DLD1 (cell line): ENCODE data around the gene PID1.
"Not testable (repeated sequence)": the region's sequence is repeated elsewhere in the genome, so short reads cannot be mapped to it uniquely, and the experiment has no call there.

Experiments used
- in situ Hi-C: cut with HindIII; loops from 2 replicates; pipeline ENCODE4 v1.10.0; 2017; ENCODE audit warnings: low sequenced_read_pairs

The PID1 gene

GRCh38 chr2:229084447-229084846 lies 186.6 kb downstream of the PID1 start:
- in situ Hi-C loops = no loop called here

DNA sequence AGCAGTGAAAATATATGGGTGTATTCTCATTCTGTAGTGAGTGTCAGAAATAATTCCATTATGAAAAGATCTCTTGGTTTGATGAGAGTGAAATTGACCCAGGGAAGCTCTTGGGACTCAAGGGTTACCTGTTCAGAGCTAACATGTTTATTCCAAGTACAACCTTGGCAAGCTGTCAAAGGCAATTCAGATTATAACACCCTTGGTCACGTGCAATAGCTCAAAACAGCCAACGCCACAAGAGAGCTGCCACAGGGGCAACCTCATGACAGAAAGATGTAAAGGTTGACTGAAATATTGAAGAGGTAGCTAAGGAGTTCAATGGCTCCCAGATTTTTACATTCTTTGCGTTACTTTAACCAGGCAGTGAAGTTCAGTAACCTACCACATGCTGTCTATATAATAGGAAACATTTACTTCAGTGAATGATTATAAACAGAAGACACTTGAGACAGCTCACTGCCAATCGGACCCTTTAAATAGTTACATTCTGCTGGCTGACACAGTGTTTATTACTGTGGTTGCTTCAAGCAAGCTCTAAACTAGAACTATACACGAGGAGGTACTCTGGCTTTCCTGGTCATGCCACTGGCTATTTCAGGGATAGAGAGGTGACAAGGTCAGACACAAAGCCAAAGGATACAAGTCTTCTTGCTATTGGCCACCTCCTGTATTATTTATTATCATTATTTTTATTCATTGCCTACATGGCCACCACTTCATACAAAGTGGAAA lies 187.3 kb downstream of the PID1 start:
- in situ Hi-C loops = no loop called here

DNA sequence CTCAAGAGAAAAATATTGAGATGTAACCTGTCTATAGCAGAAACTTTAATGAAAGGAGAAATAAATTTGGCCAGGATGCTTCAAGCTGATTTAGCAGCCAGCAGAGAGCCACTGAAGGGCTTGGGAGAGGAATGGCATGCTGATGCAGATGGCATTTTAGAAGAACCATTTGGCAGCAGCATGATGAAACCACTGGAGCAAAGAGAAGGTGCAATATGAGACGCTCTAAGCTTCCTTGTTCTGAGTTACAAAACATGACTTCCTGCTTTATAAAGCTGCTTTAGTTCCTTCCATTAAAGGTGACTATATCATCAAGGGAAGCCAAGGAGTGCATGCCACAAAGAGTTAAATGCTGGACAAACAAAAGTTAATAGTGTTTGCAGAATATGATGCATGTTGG lies 189.7 kb downstream of the PID1 start:
- in situ Hi-C loops = no loop called here

GRCh38 chr2:229080172-229080571 lies 190.9 kb downstream of the PID1 start:
- in situ Hi-C loops = no loop called here

DNA sequence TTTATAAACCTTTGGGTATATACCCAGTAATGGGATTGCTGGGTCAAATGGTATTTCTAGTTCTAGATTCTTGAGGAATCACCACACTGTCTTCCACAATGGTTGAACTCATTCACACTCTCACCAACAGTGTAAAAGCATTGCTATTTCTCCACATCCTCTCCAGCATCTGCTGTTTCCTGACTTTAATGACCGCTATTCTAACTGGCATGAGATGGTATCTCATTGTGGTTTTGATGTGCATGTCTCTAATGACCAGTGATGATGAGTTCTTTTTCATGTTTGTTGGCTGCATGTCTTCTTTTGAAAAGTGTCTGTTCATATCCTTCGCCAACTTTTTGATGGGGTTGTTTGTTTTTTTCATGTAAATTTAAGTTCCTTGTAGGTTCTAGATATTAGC lies 194.2 kb downstream of the PID1 start:
- in situ Hi-C loops = not testable (repeated sequence)

GRCh38 chr2:229073935-229074334 lies 197.2 kb downstream of the PID1 start:
- in situ Hi-C loops = no loop called here

DNA sequence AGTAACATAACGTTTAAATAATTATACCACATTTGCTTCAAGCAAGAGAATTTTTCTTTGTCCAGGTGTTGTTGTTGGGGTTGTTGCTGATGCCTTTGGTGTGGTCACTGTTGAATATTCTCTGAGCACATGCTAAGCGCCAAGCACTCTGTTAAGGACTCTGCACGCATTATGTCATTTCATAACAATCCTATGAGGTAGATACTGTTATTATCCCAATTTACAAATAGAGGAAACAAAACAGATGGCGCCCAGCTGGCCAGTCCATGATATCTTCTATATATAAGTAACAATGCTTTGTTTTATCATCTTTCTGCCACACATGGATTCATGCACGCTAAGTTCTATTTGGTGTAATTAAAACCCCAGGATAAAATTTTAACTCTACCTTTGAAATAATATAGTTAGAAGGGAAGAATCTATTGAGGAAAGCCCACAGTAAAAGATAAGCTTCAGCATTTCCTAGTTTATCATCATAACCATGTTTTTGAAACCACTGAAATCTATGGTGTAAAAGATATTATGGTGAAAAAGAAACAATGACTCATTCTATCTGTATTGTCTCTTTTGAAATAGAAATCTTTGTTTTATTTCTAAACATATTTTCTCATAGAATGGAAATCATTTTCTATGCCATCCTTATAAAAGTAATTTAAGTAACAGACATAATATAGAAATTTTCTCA lies 199.7 kb downstream of the PID1 start:
- in situ Hi-C loops = no loop called here

DNA sequence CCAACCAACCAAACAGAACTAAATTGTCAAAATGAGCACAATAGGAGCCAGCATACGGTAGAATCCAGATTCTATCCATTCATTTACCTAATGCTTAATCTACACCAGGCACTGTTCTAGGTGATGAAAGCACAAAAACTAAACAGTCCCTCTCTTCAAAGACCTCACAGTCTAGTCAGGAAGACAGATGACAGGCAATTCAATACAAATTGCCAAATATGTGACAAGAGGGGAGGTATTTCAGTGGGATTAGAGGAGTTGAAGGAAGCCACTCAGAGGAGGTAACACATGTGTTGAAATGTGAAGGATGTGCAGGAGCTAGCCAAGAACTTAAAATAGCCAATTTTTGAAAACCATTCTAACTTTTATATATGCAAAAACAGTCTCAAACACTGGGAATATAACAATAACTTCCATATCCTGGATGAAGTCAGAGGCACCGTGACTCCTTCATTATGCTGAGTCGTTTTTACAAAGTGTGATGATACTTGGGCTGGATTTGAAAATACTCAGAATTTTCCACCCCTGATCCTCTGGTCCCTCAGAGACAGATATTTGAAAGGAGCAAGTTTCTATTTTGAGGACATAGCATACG lies 204.9 kb downstream of the PID1 start:
- in situ Hi-C loops = no loop called here

DNA sequence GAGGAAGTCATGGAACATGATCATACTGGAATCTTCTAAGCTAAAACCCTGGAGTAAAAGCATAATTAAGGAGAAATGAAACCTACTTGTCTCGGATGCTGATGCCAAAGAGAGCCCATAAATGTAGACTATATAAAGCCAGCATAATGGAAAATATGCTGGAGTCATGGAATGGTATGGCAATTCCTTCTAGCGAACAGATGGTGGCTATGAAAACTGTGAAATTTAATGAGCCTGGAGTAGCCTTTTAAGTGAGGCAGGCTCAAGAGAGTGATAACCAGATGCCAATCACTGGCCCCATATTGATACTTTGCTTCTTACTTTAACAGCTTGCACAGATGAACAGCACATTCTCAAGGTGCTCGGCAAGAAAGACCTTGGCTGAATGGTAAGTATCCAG lies 206.3 kb downstream of the PID1 start:
- in situ Hi-C loops = no loop called here

DNA sequence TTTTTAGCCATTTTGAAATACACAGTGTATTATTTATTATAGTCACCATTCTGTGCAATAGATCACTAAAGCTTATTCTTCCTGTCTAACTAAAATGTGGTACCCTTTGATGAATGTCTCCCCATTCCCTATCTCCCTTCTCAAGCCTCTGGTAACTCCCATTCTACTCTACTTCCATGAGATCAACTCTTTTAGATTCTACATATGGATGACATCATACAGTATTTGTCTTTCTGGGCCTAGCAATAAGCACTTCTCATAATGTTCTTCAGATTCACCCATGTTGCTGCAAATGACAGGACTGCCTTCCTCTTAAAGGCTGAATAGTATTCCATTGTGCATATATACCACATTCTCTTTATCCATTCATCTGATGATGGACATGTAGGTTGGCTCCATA lies 210.9 kb downstream of the PID1 start:
- in situ Hi-C loops = no loop called here

DNA sequence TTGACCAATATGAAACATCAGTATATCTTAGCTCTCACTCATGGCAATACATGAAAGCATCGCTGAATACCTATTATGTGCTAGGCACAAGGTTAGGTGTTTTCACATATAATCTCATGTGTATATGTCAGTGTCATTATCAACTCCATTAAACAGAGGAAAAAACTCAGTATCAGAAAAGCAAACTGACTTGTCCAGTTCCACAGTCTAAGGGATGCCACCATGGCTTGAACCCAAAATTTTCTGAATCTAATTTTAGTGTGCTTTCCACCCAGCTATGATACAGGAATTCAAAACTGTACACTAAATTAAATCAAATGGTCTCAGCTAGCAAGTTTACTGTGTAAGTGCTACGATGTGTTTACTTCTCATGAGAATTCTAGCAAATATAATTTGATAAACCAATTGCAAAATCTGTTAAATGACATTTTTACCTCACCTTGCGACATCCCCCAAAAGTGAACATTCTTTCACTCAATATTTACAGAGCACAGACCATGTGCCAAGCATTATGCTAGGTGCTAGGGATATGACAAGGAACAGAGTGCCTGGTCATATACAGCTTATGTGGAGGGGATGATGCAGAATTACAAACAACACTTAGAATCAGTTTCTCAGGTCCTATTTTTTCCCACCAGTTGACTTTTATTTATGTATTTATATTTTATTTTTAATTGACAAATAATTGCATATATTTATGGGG lies 211.6 kb downstream of the PID1 start:
- in situ Hi-C loops = no loop called here

DNA sequence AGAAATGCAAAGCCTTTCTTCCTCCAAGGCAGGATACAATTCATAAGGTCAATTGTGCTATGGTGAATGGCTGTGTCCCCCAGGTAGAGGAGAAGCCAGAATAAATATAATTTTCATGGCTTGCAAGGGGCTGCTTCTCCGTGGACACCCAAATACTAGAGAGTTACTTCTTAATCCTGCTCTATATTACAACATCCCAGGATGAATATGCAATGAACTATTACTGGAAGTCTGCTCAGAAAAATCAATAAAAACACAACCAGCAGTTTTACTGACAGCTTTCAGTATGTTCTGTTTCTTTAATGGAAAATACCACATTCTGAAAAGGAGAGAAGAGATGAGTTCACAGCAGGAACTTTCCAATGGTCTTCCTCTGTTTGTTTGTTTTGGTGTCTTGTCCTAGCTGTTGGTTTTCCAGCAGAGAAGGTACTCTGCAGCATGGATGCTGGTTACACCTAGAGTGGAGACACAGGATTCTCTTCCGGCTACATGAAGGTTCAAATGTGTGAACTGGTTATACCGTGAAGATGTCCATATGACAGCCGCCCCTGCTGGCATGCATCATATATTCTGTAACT lies 213.0 kb downstream of the PID1 start:
- in situ Hi-C loops = no loop called here

DNA sequence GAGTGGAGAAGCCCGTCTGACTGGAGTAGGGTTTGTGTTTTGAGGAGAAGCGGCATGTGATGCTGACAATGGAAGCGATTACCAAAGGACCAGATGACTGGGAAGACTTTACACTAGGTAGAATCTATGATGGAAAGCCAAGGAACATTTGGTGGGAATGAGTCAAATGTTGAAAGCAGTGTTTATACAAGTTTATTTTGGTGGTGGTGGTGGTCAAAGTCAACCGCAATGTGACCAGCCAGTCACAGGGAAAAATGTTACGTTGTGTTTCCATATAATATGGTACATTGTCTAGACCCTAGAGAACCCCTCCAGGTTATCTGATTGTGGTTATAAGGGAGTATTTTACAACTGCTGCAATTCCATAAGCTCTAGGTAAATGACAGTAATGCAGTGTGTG lies 216.8 kb downstream of the PID1 start:
- in situ Hi-C loops = no loop called here

DNA sequence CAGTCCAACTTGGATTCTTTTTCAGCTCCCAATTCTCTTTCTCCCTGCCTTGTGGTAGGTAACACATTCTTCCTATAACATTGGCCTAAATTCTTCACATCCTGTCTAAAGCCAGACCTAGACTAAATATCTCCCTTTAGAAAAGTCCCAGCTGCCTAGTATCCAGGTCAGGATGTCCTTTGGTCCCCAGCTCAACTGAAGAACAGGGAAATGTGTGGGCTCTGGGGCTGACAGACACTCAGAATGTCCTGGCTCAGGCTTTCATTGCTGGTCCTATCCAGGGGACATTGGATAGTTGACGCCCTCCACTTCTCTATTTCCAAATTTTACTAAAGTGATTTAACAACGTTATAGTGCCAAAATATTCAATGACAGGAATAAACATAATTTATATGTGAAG lies 219.3 kb downstream of the PID1 start:
- in situ Hi-C loops = no loop called here

GRCh38 chr2:229050133-229050532 lies 221.0 kb downstream of the PID1 start:
- in situ Hi-C loops = no loop called here

DNA sequence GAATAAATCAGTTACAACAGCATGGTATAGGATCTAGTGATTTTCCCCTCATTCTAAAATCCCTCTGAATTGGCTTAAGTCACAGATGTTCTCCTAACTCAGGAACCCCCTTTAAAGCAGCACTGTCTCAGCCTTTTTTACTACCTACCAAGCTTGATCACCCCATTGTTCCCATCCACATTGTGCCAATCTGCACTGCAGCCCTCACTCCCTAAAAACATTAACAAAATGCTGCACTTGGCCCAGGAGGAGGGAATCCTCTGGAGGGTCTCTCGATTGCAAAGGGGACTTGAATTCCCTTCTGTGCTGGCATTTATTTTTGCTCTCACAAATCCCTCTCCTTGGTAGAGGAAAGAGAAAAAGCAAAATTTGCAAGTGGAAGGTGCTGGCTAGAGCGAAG lies 223.0 kb downstream of the PID1 start:
- in situ Hi-C loops = no loop called here

DNA sequence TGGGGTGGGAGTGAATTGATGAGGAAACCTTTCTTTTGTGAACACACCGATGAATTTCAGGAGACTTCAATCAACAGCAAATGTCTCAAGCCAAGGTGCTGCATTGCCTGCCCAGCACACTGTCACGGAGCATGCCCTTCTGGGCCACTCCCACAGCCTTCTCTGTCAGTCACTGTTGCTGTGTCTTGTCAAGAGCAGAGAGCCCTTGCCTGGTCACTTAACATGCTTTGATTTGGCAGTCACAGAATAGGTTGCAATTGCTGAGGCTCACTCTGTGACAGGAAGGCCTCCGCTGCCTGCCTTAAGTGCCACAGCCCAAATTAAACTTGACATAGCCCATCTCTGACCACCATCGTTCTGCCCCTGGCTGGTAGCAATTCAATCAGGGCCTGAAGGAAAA lies 225.4 kb downstream of the PID1 start:
- in situ Hi-C loops = no loop called here

DNA sequence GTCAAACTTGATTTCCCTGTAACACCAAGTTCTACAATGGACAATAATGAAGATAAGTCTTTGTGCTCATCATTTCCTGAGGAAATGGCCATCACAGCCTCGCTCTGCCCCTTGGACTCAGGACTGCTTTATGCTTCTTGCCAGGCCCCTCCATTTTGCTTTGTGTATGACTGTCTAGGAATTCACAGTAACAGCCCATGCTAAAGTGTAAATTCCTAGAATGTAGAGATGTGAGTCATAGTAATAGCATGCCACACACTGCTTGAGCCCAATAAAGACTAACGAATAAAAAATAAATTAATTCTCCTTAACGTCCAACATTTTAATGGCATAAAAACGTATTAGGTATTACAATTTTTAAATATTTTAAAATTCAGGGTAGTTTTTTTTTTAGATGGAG lies 226.5 kb downstream of the PID1 start:
- in situ Hi-C loops = no loop called here

DNA sequence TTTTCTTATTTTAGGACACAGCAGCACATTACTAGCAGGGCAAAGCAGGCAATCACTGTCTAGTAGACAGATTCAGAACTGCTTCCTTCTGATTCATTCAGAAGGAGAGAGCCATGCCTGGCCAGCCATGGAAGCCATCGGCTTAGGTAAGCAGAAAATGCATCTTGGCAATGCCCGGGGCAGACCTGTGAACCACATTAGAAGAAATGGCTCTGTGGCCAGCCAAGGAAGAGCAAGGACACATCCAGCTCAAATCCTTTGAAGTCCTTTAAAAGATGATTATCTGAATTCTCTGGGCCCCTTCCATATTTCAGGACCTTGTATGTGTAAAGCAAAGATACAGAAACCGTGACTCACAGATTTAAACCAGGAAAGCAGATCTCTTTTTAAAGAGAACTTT lies 227.4 kb downstream of the PID1 start:
- in situ Hi-C loops = no loop called here

GRCh38 chr2:229042349-229042748 lies 228.7 kb downstream of the PID1 start:
- in situ Hi-C loops = no loop called here

DNA sequence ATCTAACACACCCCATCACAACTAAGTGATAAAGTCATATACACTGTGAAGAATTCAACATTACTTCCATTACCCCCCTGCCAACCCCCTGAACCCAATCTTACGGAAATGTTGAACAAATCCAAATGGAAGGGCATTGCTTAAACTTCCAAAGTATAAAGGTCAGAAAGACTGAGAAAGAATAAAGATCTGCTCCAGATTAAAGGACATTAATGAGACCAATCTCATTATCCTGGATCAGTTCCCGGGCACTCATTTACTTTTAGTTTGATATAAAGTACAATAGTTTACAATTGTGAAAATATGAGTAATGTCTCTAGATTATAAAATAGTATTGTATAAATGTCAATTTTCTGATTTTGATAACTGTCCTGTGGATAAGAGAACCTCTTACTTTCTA lies 229.4 kb downstream of the PID1 start:
- in situ Hi-C loops = no loop called here
